ENCODE data around the gene TRAPPC14. TPM values are rescaled to one million over a fixed set of nuclear protein-coding genes. Genes with fewer than 3 reads are reported as not detected.

TRAPPC14 gene
- total RNA-seq, 2 donors from 2014 or later: 7.3 to 27.7 TPM

DNA sequence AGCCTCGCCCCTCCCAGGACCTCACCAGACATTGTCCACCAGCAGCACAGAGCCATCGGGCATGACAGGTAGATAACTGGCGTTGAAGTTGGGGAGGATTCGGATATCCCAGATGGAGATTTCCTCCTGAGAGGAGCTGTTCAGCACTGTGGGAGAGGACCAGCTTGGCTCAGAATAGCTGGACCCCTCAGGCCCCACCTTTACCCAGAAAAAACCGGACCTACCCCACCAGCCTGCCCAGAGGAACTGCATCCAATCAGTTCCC lies 1.5 kb downstream of the TRAPPC14 start:
- TF ChIP-seq, protein P1, sequence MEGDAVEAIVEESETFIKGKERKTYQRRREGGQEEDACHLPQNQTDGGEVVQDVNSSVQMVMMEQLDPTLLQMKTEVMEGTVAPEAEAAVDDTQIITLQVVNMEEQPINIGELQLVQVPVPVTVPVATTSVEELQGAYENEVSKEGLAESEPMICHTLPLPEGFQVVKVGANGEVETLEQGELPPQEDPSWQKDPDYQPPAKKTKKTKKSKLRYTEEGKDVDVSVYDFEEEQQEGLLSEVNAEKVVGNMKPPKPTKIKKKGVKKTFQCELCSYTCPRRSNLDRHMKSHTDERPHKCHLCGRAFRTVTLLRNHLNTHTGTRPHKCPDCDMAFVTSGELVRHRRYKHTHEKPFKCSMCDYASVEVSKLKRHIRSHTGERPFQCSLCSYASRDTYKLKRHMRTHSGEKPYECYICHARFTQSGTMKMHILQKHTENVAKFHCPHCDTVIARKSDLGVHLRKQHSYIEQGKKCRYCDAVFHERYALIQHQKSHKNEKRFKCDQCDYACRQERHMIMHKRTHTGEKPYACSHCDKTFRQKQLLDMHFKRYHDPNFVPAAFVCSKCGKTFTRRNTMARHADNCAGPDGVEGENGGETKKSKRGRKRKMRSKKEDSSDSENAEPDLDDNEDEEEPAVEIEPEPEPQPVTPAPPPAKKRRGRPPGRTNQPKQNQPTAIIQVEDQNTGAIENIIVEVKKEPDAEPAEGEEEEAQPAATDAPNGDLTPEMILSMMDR (IDR thresholded peaks at IDR 0.05): no peak
- no peak for TF ChIP-seq POLR2A (IDR thresholded peaks at IDR 0.05)
- Histone ChIP-seq H3K27me3 (no peaks in the 10 kb centered on the region), H3K36me3 (replicated peaks in 1 of 2; ENCODE audit: insufficient read depth in 1 of 2, low read depth in 2 of 2) (peaks cover 0 to 2% of the 10 kb centered on the region in 2 donors), H3K4me3 (no peak overlapping the region), H3K27ac (peak overlapping the region in 3 of 4 donors; percentile 65 to 72 (median 68)), H3K9me3 (no peaks in the 10 kb centered on the region), H3K4me1 (peaks cover 22% of the 10 kb centered on the region)
- ATAC-seq (no peak), DNase-seq (no peak)
- WGBS, 2 donors: 72 to 82% methylated on average over 5 of the region's 5 CpGs
- intact Hi-C loops (cut with DNase I): no loop called here

DNA sequence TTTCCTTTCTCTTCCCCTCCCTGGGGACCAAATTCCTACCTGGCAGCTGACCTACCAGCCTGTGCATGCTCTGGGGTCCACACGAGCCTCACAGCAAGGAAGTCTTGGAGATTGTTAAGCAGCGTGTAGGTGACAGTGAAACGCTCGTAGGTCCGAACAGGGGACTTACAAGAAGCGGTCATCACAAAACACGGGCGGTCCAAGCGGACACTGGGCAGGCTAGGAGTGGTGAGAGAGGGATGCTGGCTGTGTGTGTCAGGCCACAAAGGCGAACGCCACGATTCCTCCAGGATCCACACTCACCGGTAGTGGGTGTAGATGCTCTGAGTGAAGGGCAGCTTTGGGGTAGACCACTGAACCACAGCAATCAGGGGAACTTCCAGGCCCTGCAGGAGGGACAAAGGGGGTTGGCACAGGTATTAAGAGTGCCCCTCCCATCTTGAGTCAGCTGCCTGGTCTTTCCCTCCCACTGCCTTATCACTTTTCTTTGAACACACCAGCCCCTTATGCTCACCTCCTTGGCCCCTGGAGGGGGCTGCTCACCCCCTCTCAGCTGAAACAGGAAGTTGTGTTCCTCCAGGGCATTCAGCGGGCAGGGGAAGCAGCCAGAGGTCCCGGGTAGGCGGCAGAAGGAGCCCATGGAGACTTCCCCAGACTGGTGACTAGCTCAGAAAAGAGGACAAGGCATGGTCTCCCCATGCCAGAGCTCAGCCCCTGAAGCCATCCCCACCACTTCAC lies 2.0 kb downstream of the TRAPPC14 start:
- TF ChIP-seq, protein P1 (IDR thresholded peaks at IDR 0.05): no peak
- no peak for TF ChIP-seq POLR2A (IDR thresholded peaks at IDR 0.05)
- Histone ChIP-seq H3K4me3 (no peak overlapping the region), H3K9me3 (no peaks in the 10 kb centered on the region), H3K4me1 (peaks cover 22% of the 10 kb centered on the region), H3K27me3 (no peaks in the 10 kb centered on the region), H3K27ac (peak overlapping the region in 1 of 4 donors; percentile 68), H3K36me3 (replicated peaks in 1 of 2; ENCODE audit: insufficient read depth in 1 of 2, low read depth in 2 of 2) (peaks cover 0 to 2% of the 10 kb centered on the region in 2 donors)
- intact Hi-C loops (cut with DNase I): no loop called here
- ATAC-seq: no peak
- no peak for DNase-seq
- 80 to 90% methylated on average over 15 to 16 of the region's 16 CpGs for WGBS, 2 donors

DNA sequence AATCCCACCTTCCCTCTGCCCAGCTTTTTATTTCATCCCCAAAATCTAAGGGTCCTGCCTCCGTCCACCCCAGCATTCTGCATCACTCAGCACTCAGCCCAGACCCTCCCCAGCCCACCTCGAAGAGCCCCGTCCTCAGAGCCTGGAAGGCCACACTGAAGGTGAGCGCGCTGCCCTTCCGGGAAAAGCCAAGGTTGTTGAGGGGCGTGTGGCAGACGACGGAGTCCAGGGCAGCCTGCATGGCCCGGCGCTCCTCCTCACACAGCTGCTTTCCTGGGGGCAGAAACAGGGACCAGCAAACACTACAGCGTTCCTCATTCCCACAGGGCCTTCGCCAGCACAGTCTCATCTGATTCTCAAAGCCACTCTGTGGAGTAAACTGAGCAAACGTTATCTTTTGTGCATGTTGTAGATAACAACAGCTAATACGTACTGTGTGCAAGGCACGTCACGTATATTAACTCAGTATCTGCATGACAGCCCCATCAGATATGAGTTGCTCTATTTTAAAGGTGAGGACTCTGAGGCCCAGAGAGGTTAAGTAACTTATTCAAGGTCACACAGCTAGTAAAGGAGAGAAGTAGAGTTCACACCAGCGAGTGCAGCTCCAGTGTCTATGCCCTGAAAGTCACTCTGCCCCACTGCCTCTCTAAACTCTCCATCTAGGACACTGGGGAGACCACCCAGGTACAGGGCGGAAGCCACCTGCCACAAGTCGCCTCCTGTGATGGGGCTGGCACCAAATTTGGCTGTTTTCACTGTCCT lies 2.8 kb downstream of the TRAPPC14 start:
- intact Hi-C loops (cut with DNase I): no loop called here
- Histone ChIP-seq H3K27me3 (no peaks in the 10 kb centered on the region), H3K9me3 (no peaks in the 10 kb centered on the region), H3K4me3 (no peak overlapping the region), H3K27ac (no peak overlapping the region), H3K36me3 (replicated peaks in 1 of 2; ENCODE audit: insufficient read depth in 1 of 2, low read depth in 2 of 2) (peaks cover 0 to 2% of the 10 kb centered on the region in 2 donors), H3K4me1 (peaks cover 22% of the 10 kb centered on the region)
- DNase-seq (no peak), ATAC-seq (no peak)
- TF ChIP-seq, protein P1 (IDR thresholded peaks at IDR 0.05): no peak
- TF ChIP-seq POLR2A (IDR thresholded peaks at IDR 0.05): no peak
- WGBS, 2 donors: 77% methylated on average over 18 to 20 of the region's 20 CpGs

DNA sequence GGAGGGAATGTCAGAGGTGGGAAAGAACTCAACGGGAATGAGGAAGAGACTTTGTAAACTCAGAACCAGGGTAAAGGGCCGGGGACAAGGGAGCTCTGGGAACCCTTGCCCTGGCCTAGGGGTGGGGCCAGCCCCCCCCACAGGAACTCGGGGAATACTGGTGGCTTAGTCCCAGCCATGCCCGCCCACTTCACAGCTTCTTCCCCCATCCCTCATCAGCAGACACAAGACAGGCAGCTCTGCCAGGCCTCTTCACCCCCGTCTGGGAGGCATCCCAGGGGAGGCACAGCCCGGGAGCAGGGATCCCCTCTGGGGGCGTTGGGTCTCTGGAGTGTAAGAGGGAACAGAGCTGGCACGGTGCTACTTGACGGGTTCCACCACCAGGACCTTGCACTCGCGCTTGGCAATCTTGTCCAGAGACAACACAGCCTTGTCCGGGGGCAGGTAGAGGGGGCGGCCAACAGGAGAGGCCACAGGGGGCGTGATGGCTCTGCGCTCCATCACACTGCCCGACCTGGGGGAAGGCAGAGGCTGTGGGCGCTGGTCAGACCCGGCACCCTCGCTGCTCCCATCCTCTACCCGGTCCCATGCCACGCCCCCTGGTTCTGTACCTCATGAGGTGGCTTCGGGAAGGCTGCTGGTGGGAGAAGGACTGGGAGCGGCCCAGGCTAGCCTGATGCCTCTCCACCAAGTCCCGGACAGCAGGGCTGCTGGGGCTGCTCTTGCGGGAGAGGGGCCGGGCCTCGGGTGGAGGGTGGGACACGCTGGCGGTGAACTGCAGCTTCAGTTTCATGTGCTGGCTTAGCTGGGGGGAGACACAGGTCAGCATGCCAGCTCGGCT lies 3.7 kb downstream of the TRAPPC14 start:
- no peak for ATAC-seq
- H3K4me1 ChIP-seq: peaks cover 26% of the 10 kb centered on the region
- no peak overlapping the region for H3K27ac ChIP-seq

More for the DNA sequence above, 3.7 kb downstream of the TRAPPC14 start:
- no peak for TF ChIP-seq POLR2A (IDR thresholded peaks at IDR 0.05)
- TF ChIP-seq, protein P1 (IDR thresholded peaks at IDR 0.05): no peak
- Histone ChIP-seq H3K36me3 (replicated peaks in 1 of 2; ENCODE audit: insufficient read depth in 1 of 2, low read depth in 2 of 2) (peaks cover 0 to 2% of the 10 kb centered on the region in 2 donors), H3K4me3 (no peak overlapping the region), H3K27me3 (no peaks in the 10 kb centered on the region), H3K9me3 (no peaks in the 10 kb centered on the region)
- 76 to 81% methylated on average over 20 to 30 of the region's 30 CpGs for WGBS, 2 donors
- DNase-seq: no peak
- intact Hi-C loops (cut with DNase I): no loop called here
